ENCODE results near the gene ISLR.
A peak's percentile ranks its signal among the peaks of the same experiment; 100 is the strongest.

ISLR gene

DNA sequence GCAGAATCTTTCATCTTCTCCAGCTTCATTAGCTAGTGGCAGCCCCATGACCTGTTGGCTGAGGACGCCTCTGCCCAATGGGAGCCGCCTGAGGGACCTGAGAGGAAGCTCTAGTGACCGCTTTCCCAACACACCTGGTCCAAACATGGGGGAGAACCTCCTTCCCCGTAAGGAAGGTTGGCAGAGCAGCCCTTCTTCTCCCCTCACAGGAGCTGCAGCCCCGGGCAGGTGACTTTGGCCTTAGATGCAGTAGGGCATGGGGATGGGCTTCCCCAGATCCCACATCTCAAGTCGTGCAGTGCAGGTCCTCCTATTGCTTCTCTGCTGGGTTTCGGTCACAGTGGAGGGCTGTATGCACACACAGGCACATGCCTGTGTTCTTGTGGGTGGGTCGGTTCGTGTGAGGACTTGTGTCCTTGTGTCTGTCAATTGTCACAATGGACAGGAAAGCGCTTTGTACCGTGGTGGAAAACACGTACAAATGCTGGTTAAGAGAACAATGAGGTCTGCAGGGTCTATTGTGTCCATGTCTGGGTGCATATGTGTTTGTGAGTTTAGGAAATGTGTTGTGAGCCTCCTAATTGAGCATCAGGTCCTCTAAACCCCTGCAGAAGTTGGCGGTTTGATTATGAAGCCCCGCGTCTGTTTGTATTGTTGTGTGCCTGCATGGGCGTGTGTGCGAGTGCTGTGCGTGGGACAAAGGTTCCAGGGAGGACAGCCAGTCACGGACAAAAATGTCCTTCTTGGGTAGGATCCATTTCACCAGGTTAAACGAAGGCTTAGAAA, 41.7 kb upstream of the ISLR start:
- no peak overlapping the region for H3K9ac ChIP-seq (ENCODE audit: low read depth, low read length)
- peaks cover 3% of the 10 kb centered on the region for H3K9me3 ChIP-seq (replicated peaks; ENCODE audit: low read length)
- peaks cover 17% of the 10 kb centered on the region for H3K4me1 ChIP-seq (ENCODE audit: control insufficient read depth, insufficient read depth, low read length)
- H3K4me2 ChIP-seq (ENCODE audit: low read length) = no peak overlapping the region
- peaks cover 88% of the 10 kb centered on the region for H3K27me3 ChIP-seq (ENCODE audit: control insufficient read depth, insufficient read depth, low read length)
- H3K36me3 ChIP-seq (ENCODE audit: insufficient read depth, low read length) = no peaks in the 10 kb centered on the region
- H3K4me3 ChIP-seq (ENCODE audit: low read length) = no peak overlapping the region

DNA sequence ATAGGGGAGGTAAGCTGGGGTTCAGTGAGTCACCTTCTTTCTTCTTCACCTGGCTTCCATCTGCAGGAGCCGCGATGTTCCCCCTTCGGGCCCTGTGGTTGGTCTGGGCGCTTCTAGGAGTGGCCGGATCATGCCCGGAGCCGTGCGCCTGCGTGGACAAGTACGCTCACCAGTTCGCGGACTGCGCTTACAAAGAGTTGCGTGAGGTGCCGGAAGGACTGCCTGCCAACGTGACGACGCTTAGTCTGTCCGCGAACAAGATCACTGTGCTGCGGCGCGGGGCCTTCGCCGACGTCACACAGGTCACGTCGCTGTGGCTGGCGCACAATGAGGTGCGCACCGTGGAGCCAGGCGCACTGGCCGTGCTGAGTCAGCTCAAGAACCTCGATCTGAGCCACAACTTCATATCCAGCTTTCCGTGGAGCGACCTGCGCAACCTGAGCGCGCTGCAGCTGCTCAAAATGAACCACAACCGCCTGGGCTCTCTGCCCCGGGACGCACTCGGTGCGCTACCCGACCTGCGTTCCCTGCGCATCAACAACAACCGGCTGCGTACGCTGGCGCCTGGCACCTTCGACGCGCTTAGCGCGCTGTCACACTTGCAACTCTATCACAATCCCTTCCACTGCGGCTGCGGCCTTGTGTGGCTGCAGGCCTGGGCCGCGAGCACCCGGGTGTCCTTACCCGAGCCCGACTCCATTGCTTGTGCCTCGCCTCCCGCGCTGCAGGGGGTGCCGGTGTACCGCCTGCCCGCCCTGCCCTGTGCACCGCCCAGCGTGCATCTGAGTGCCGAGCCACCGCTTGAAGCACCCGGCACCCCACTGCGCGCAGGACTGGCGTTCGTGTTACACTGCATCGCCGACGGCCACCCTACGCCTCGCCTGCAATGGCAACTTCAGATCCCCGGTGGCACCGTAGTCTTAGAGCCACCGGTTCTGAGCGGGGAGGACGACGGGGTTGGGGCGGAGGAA, 40.5 kb upstream of the ISLR start:
- H3K9me3 ChIP-seq (replicated peaks; ENCODE audit: low read length) = peaks cover 3% of the 10 kb centered on the region
- no peaks in the 10 kb centered on the region for H3K36me3 ChIP-seq (ENCODE audit: insufficient read depth, low read length)
- H3K4me1 ChIP-seq (ENCODE audit: control insufficient read depth, insufficient read depth, low read length) = peaks cover 14% of the 10 kb centered on the region
- H3K4me3 ChIP-seq (ENCODE audit: low read length) = no peak overlapping the region
- H3K27me3 ChIP-seq (ENCODE audit: control insufficient read depth, insufficient read depth, low read length) = peaks cover 88% of the 10 kb centered on the region
- H3K4me2 ChIP-seq (ENCODE audit: low read length) = no peak overlapping the region
- no peak overlapping the region for H3K9ac ChIP-seq (ENCODE audit: low read depth, low read length)

DNA sequence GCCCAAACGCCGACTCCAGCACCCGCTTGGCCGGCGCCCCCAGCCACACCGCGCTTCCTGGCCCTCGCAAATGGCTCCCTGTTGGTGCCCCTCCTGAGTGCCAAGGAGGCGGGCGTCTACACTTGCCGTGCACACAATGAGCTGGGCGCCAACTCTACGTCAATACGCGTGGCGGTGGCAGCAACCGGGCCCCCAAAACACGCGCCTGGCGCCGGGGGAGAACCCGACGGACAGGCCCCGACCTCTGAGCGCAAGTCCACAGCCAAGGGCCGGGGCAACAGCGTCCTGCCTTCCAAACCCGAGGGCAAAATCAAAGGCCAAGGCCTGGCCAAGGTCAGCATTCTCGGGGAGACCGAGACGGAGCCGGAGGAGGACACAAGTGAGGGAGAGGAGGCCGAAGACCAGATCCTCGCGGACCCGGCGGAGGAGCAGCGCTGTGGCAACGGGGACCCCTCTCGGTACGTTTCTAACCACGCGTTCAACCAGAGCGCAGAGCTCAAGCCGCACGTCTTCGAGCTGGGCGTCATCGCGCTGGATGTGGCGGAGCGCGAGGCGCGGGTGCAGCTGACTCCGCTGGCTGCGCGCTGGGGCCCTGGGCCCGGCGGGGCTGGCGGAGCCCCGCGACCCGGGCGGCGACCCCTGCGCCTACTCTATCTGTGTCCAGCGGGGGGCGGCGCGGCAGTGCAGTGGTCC, 39.7 kb upstream of the ISLR start:
- Histone ChIP-seq H3K9me3 (replicated peaks; ENCODE audit: low read length) (peaks cover 3% of the 10 kb centered on the region), H3K4me3 (ENCODE audit: low read length) (no peak overlapping the region), H3K4me1 (ENCODE audit: control insufficient read depth, insufficient read depth, low read length) (peaks cover 12% of the 10 kb centered on the region), H3K36me3 (ENCODE audit: insufficient read depth, low read length) (no peaks in the 10 kb centered on the region), H3K4me2 (ENCODE audit: low read length) (no peak overlapping the region), H3K9ac (ENCODE audit: low read depth, low read length) (no peak overlapping the region), H3K27me3 (ENCODE audit: control insufficient read depth, insufficient read depth, low read length) (peaks cover 85% of the 10 kb centered on the region)

DNA sequence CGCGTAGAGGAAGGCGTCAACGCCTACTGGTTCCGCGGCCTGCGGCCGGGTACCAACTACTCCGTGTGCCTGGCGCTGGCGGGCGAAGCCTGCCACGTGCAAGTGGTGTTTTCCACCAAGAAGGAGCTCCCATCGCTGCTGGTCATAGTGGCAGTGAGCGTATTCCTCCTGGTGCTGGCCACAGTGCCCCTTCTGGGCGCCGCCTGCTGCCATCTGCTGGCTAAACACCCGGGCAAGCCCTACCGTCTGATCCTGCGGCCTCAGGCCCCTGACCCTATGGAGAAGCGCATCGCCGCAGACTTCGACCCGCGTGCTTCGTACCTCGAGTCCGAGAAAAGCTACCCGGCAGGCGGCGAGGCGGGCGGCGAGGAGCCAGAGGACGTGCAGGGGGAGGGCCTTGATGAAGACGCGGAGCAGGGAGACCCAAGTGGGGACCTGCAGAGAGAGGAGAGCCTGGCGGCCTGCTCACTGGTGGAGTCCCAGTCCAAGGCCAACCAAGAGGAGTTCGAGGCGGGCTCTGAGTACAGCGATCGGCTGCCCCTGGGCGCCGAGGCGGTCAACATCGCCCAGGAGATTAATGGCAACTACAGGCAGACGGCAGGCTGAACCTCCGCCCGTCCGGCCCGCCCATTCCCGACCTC, 39.0 kb upstream of the ISLR start:
- Histone ChIP-seq H3K9ac (ENCODE audit: low read depth, low read length) (no peak overlapping the region), H3K27me3 (ENCODE audit: control insufficient read depth, insufficient read depth, low read length) (peaks cover 84% of the 10 kb centered on the region), H3K36me3 (ENCODE audit: insufficient read depth, low read length) (no peaks in the 10 kb centered on the region), H3K4me1 (ENCODE audit: control insufficient read depth, insufficient read depth, low read length) (peaks cover 7% of the 10 kb centered on the region), H3K4me2 (ENCODE audit: low read length) (no peak overlapping the region), H3K9me3 (replicated peaks; ENCODE audit: low read length) (peaks cover 3% of the 10 kb centered on the region), H3K4me3 (ENCODE audit: low read length) (no peak overlapping the region)

DNA sequence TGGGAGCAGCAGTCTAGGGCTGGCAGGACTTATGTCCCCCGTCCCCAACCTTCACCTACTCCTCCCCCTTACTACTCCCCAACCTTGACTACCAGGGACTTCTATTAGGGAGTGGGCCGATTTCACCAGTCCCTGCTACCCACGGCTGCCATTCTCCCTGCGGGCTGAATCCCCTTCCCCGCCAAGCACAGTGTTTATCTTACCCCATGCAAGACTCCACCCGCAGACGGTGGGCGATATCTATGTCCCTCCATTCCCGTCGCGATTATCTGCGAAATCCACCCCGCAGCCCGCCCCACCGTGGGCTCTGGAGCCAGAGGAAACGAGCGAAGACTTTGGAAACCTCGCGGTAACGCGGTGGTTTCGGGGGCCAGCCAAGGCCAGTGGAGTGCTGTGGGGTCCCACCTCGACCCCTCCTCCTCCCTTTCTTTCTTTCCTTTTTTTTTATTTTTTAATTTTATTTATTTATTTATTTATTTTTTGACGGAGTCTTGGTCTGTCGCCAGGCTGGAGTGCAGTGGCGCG, 38.4 kb upstream of the ISLR start:
- H3K9ac ChIP-seq (ENCODE audit: low read depth, low read length) = no peak overlapping the region
- no peaks in the 10 kb centered on the region for H3K36me3 ChIP-seq (ENCODE audit: insufficient read depth, low read length)
- no peak overlapping the region for H3K4me2 ChIP-seq (ENCODE audit: low read length)
- peaks cover 85% of the 10 kb centered on the region for H3K27me3 ChIP-seq (ENCODE audit: control insufficient read depth, insufficient read depth, low read length)
- peaks cover 7% of the 10 kb centered on the region for H3K4me1 ChIP-seq (ENCODE audit: control insufficient read depth, insufficient read depth, low read length)
- H3K4me3 ChIP-seq (ENCODE audit: low read length) = no peak overlapping the region
- peaks cover 3% of the 10 kb centered on the region for H3K9me3 ChIP-seq (replicated peaks; ENCODE audit: low read length)

DNA sequence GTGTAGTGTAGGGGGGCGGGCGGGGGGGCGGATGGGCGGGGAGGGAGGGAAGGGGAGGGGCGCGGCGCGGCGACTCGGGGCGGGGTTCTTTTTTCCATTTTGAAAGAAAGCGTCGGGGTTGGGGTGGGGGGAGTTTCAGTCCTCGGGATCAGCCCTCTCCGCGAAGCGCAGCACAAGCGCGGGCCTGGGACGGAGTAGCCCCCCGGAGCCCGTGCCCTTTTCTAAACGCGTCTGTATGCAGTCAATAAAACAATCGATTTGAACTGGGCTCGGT, 37.0 kb upstream of the ISLR start:
- peak overlapping the region; percentile 47 for H3K9ac ChIP-seq (ENCODE audit: low read depth, low read length)
- H3K9me3 ChIP-seq (replicated peaks; ENCODE audit: low read length) = peaks cover 3% of the 10 kb centered on the region
- peaks cover 7% of the 10 kb centered on the region for H3K4me1 ChIP-seq (ENCODE audit: control insufficient read depth, insufficient read depth, low read length)
- peaks cover 75% of the 10 kb centered on the region for H3K27me3 ChIP-seq (ENCODE audit: control insufficient read depth, insufficient read depth, low read length)
- peak overlapping the region; percentile 69 for H3K4me3 ChIP-seq (ENCODE audit: low read length)
- H3K4me2 ChIP-seq (ENCODE audit: low read length) = peak overlapping the region; percentile 75
- H3K36me3 ChIP-seq (ENCODE audit: insufficient read depth, low read length) = no peaks in the 10 kb centered on the region

DNA sequence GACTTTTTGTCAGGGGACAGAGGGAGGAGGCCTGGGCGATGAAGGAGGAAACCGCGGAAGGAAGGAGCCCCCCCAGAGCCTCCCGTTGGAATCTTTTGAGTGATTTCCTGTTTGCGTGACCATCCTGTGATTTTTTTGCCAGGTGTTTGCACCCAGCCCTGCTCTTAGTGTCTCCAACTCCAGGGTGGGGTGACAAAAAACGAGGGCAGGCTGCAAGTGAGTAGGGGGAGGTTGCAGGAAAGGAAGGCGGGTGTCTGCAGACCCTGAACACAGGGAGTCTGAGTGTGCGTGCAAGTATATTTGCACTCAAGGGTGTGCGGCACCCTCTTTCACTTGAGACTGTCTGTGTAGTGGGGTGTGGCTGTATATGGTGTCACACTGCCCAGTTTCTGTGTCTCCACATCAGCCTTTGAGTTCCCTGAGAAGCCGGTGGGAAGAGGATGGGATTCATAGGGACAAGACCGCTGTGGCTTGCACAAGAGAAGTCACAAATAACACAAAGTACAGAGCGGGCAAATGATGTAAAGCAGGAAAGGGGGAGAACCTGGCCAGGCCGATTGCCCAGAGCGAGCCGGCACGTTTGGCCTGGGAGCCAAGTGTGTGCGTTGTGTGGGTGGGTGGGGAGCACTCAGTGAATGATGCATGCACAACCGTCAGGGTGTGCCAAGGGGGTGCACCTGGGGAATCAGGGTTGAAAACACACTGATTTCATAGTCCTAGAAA, 36.5 kb upstream of the ISLR start:
- Histone ChIP-seq H3K4me1 (ENCODE audit: control insufficient read depth, insufficient read depth, low read length) (peaks cover 7% of the 10 kb centered on the region), H3K4me2 (ENCODE audit: low read length) (peak overlapping the region; percentile 75), H3K9me3 (replicated peaks; ENCODE audit: low read length) (peaks cover 3% of the 10 kb centered on the region), H3K4me3 (ENCODE audit: low read length) (peak overlapping the region; percentile 58), H3K36me3 (ENCODE audit: insufficient read depth, low read length) (no peaks in the 10 kb centered on the region), H3K9ac (ENCODE audit: low read depth, low read length) (peak overlapping the region; percentile 47), H3K27me3 (ENCODE audit: control insufficient read depth, insufficient read depth, low read length) (peaks cover 70% of the 10 kb centered on the region)

DNA sequence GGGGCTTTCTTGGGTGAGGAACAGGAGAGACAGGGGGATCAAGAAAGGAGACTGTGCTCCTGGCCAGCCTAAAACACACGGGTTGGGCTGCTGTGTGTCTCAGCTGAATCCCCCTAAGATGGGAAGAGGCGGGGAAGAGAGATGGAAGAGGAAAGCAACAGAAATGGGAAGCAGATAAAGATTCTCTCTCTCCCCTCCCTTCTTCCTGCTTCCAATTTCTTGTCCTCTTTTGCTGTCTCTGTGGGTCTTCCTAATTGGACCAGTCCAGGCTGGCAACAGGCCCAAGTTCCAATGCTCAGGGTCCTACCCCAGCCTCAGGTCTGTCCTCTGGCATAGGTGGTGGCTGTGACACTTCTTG, 36.0 kb upstream of the ISLR start:
- H3K9me3 ChIP-seq (replicated peaks; ENCODE audit: low read length) = peaks cover 3% of the 10 kb centered on the region
- peaks cover 67% of the 10 kb centered on the region for H3K27me3 ChIP-seq (ENCODE audit: control insufficient read depth, insufficient read depth, low read length)
- H3K36me3 ChIP-seq (ENCODE audit: insufficient read depth, low read length) = no peaks in the 10 kb centered on the region
- no peak overlapping the region for H3K4me2 ChIP-seq (ENCODE audit: low read length)
- H3K4me3 ChIP-seq (ENCODE audit: low read length) = no peak overlapping the region
- H3K4me1 ChIP-seq (ENCODE audit: control insufficient read depth, insufficient read depth, low read length) = peaks cover 7% of the 10 kb centered on the region
- no peak overlapping the region for H3K9ac ChIP-seq (ENCODE audit: low read depth, low read length)

DNA sequence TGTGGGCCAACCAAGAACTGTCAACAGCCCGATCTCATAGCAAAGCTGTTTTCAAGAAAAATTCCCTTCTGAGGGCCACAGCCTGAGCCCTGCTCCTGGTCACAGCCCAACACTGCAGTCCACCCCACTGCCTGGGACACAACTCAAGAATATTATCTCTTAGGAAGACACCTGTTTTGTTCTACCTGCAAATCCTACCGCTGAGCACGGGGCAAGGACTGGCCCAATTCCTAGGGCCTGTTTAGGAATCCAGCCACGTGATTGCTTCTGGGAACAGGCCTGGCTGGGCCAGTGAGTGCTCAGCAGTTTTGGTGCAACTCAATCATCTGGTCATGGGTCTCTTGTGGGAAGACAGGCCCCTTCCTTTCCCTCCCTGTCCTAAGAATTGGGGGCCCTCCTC, 34.9 kb upstream of the ISLR start:
- peaks cover 7% of the 10 kb centered on the region for H3K4me1 ChIP-seq (ENCODE audit: control insufficient read depth, insufficient read depth, low read length)
- no peaks in the 10 kb centered on the region for H3K9me3 ChIP-seq (replicated peaks; ENCODE audit: low read length)
- H3K9ac ChIP-seq (ENCODE audit: low read depth, low read length) = no peak overlapping the region
- H3K4me3 ChIP-seq (ENCODE audit: low read length) = no peak overlapping the region
- H3K36me3 ChIP-seq (ENCODE audit: insufficient read depth, low read length) = no peaks in the 10 kb centered on the region
- H3K4me2 ChIP-seq (ENCODE audit: low read length) = no peak overlapping the region
- H3K27me3 ChIP-seq (ENCODE audit: control insufficient read depth, insufficient read depth, low read length) = peaks cover 59% of the 10 kb centered on the region

DNA sequence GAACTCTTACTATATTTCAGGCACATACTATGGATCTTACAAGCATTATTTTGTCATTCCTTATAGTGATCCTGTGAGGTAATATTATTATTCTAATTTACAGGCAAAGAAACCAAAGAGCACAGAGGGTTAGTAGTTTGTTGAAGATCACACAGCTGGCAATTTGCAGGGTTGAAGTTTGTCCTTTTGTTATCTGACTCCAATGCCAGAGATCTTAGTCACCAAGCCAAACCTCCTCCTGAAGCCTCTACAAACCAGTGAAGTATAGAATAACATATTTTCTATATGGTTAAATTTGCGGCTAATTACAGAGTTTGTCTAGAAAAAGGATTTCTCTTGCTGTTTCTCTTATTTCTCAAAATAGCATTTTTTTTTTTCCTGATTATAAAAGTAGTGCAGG, 31.9 kb upstream of the ISLR start:
- Histone ChIP-seq H3K4me2 (ENCODE audit: low read length) (no peak overlapping the region), H3K4me3 (ENCODE audit: low read length) (no peak overlapping the region), H3K9me3 (replicated peaks; ENCODE audit: low read length) (no peaks in the 10 kb centered on the region), H3K4me1 (ENCODE audit: control insufficient read depth, insufficient read depth, low read length) (peaks cover 3% of the 10 kb centered on the region), H3K27me3 (ENCODE audit: control insufficient read depth, insufficient read depth, low read length) (peaks cover 56% of the 10 kb centered on the region), H3K9ac (ENCODE audit: low read depth, low read length) (no peak overlapping the region), H3K36me3 (ENCODE audit: insufficient read depth, low read length) (no peaks in the 10 kb centered on the region)

All from skeletal muscle satellite cell (primary cell).